GM21717 (cell line): Measurements from ENCODE around the gene KDM4B.
"Not testable (repeated sequence)": the region's sequence is repeated elsewhere in the genome, so short reads cannot be mapped to it uniquely, and the experiment has no call there.

Experiments
- ATAC-seq: cut with Tn5 transposase; IDR thresholded peaks from one replicate; pipeline ENCODE4 v1.9.1; 2021; ENCODE audit warnings: mild to moderate bottlenecking, moderate library complexity; ENCODE audit not compliant: unreplicated experiment

The KDM4B gene

GRCh38 chr19:5160158-5160795 lies 191.4 kb downstream of the KDM4B start:
- not testable (repeated sequence) for ATAC-seq

- not testable (repeated sequence) for ATAC-seq
Observed at GRCh38 chr19:5164845-5165696, 196.2 kb downstream of the KDM4B start.

GRCh38 chr19:5165697-5166019 lies 196.7 kb downstream of the KDM4B start:
- no peak for ATAC-seq

GRCh38 chr19:5166262-5166661 lies 197.3 kb downstream of the KDM4B start:
- no peak for ATAC-seq

GRCh38 chr19:5170329-5170745 lies 201.4 kb downstream of the KDM4B start:
- ATAC-seq, result no peak

GRCh38 chr19:5171711-5172110 lies 202.8 kb downstream of the KDM4B start:
- no peak for ATAC-seq

- no peak for ATAC-seq
Observed at GRCh38 chr19:5172859-5173630, 204.1 kb downstream of the KDM4B start.

- no peak for ATAC-seq
Observed at GRCh38 chr19:5173993-5174392, 205.1 kb downstream of the KDM4B start.

- ATAC-seq, result no peak
Observed at GRCh38 chr19:5177745-5178450, 209.0 kb downstream of the KDM4B start.

- no peak for ATAC-seq
Observed at GRCh38 chr19:5178841-5179240, 209.9 kb downstream of the KDM4B start.

GRCh38 chr19:5179256-5179655 lies 210.3 kb downstream of the KDM4B start:
- ATAC-seq, result no peak

- no peak for ATAC-seq
Observed at GRCh38 chr19:5181329-5181728, 212.4 kb downstream of the KDM4B start.

- no peak for ATAC-seq
Observed at GRCh38 chr19:5182751-5183150, 213.8 kb downstream of the KDM4B start.

GRCh38 chr19:5183616-5184015 lies 214.7 kb downstream of the KDM4B start:
- ATAC-seq, result no peak

- no peak for ATAC-seq
Observed at GRCh38 chr19:5184930-5185329, 216.0 kb downstream of the KDM4B start.

GRCh38 chr19:5186293-5187050 lies 217.6 kb downstream of the KDM4B start:
- ATAC-seq, result no peak

- no peak for ATAC-seq
Observed at GRCh38 chr19:5188548-5189317, 219.8 kb downstream of the KDM4B start.

- no peak for ATAC-seq
Observed at GRCh38 chr19:5189318-5189607, 220.3 kb downstream of the KDM4B start.

GRCh38 chr19:5191091-5191490 lies 222.2 kb downstream of the KDM4B start:
- ATAC-seq, result no peak

GRCh38 chr19:5192568-5192967 lies 223.7 kb downstream of the KDM4B start:
- no peak for ATAC-seq
